Measurements from ENCODE around the gene LCA5. TPM values are rescaled to one million over a fixed set of nuclear protein-coding genes. Genes with fewer than 3 reads are reported as not detected.

Gene LCA5
- total and polyA plus RNA-seq, 2 donors (not counting 3 experiments of a cell fraction or from before 2014, with no cell fraction given), result 0.57 to 4.2 TPM

DNA sequence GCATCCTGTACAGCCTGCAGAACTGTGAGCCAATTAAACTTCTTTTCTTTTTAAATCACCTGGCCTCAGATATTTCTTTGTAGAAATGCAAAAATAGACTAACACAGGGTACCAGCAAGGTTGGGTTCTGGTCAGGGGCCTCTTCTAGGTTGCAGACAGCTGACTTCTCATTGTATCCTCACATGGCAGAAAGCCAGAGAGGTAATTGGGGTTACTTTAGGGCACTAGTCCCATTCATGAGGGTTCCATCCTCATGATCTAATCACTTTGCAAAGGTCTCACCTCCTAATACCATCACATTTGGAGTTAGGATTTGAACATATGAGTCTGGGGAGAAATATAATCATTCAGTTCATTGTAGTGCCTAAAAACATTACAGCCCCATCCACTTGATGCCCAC is 101.5 kb downstream of the LCA5 start:
- dilution Hi-C loops (cut with MboI; ENCODE audit: extremely low pct_ligation_motif_present, low sequenced_read_pairs), result no loop called here
- H3K4me2 ChIP-seq (ENCODE audit: insufficient read depth, low read length), result no peak overlapping the region

More for the DNA sequence above, 101.5 kb downstream of the LCA5 start:
- Histone ChIP-seq H3K27ac (ENCODE audit: insufficient read depth, low read depth, low read length) (no peak overlapping the region), H3K9me3 (replicated peaks; ENCODE audit: control insufficient read depth, insufficient read depth, low read length) (no peaks in the 10 kb centered on the region), H3K4me1 (ENCODE audit: control insufficient read depth, extremely low read depth, insufficient read depth, low read length) (no peaks in the 10 kb centered on the region), H3K9me1 (replicated peaks; ENCODE audit: control insufficient read depth, extremely low read depth, insufficient read depth, low read length) (no peaks in the 10 kb centered on the region), H3K4me3 (replicated peaks in 1 of 3; ENCODE audit: insufficient read depth in 1 of 3, low read depth in 1 of 3, low read length in 3 of 3) (no peak overlapping the region), H2AFZ (ENCODE audit: low read depth, low read length) (no peak overlapping the region), H3K9ac (replicated peaks; ENCODE audit: extremely low read depth, insufficient read depth, low read length) (no peak overlapping the region), H3K79me2 (ENCODE audit: control insufficient read depth, insufficient read depth, low read length) (no peaks in the 10 kb centered on the region), H3K36me3 (ENCODE audit: control insufficient read depth in 2 of 2, extremely low read depth in 1 of 2, insufficient read depth in 2 of 2, low read length in 2 of 2) (no peaks in the 10 kb centered on the region), H4K20me1 (replicated peaks; ENCODE audit: control insufficient read depth, extremely low read depth, insufficient read depth, low read length) (no peaks in the 10 kb centered on the region), H3K27me3 (ENCODE audit: control insufficient read depth in 2 of 2, insufficient read depth in 2 of 2, low read length in 2 of 2) (no peaks in the 10 kb centered on the region)
- POLR2A ChIA-PET, result no interaction called here
- intact Hi-C loops (cut with micrococcal nuclease), result no loop called here
- no TSS peak for BruUV-seq (replicated peaks)
- DNase-seq (ENCODE audit: low read depth, low spot score) (no peak), FAIRE-seq (no peak)
- CTCF ChIA-PET, result no interaction called here
- TF ChIP-seq MYC (IDR thresholded peaks at IDR 0.05; ENCODE audit: low read depth, low read length) (no peak), POLR2AphosphoS5 (IDR thresholded peaks at IDR 0.05; ENCODE audit: insufficient read depth, low read depth, low read length) (no peak), FOS (IDR thresholded peaks at IDR 0.05; ENCODE audit: borderline replicate concordance, insufficient read depth, low read length) (no peak)
- TF ChIP-seq, protein P1, sequence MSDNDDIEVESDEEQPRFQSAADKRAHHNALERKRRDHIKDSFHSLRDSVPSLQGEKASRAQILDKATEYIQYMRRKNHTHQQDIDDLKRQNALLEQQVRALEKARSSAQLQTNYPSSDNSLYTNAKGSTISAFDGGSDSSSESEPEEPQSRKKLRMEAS (IDR thresholded peaks at IDR 0.05; ENCODE audit: insufficient read depth, insufficient read length), result no peak
- TF ChIP-seq, protein P2, sequence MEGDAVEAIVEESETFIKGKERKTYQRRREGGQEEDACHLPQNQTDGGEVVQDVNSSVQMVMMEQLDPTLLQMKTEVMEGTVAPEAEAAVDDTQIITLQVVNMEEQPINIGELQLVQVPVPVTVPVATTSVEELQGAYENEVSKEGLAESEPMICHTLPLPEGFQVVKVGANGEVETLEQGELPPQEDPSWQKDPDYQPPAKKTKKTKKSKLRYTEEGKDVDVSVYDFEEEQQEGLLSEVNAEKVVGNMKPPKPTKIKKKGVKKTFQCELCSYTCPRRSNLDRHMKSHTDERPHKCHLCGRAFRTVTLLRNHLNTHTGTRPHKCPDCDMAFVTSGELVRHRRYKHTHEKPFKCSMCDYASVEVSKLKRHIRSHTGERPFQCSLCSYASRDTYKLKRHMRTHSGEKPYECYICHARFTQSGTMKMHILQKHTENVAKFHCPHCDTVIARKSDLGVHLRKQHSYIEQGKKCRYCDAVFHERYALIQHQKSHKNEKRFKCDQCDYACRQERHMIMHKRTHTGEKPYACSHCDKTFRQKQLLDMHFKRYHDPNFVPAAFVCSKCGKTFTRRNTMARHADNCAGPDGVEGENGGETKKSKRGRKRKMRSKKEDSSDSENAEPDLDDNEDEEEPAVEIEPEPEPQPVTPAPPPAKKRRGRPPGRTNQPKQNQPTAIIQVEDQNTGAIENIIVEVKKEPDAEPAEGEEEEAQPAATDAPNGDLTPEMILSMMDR (IDR thresholded peaks at IDR 0.05; ENCODE audit: extremely low read depth in 1 of 2, insufficient read depth in 1 of 2, low read depth in 1 of 2, low read length in 2 of 2), result no peak

Small RNA genes lying within 50 kb of the gene (small RNA-seq; reads per million reads assigned to genes)
- gene DBIP1 (ENCODE audit: insufficient read depth, insufficient read length, low read depth, low replicate concordance), result not detected

Other genes with a start within 250 kb of the LCA5 start
- 10.7 and 15.2 TPM in 2 replicates for gene SH3BGRL2, start 93.9 kb upstream of the LCA5 start, total RNA-seq
- gene SH3BGRL2, start 93.9 kb upstream of the LCA5 start, polyA plus RNA-seq, result 2.0 and 3.2 TPM in 2 replicates

Data from endothelial cell of umbilical vein (primary cell).